Hypothalamus (tissue), 51 donors: ENCODE measurements around the gene BTBD16.

Experiments
- DNase-seq, 51 donors: peaks; one replicate each; lab custom pipeline; 2025; lab: John Stamatoyannopoulos, UW

The BTBD16 gene

GRCh38 chr10:122246830-122247520 lies 24.1 kb upstream of the BTBD16 start:
- DNase-seq: no peak

- no peak for DNase-seq
Measured at GRCh38 chr10:122248356-122249302, 22.5 kb upstream of the BTBD16 start.

- no peak for DNase-seq
Measured at GRCh38 chr10:122249303-122249850, 21.7 kb upstream of the BTBD16 start.

- no peak for DNase-seq
Measured at GRCh38 chr10:122249991-122250750, 20.9 kb upstream of the BTBD16 start.

- DNase-seq: no peak
Measured at GRCh38 chr10:122251459-122252255, 19.4 kb upstream of the BTBD16 start.

GRCh38 chr10:122252805-122253204 lies 18.3 kb upstream of the BTBD16 start:
- DNase-seq: no peak

GRCh38 chr10:122253605-122254004 lies 17.5 kb upstream of the BTBD16 start:
- no peak for DNase-seq

- DNase-seq: no peak
Measured at GRCh38 chr10:122254831-122255230, 16.3 kb upstream of the BTBD16 start.

- no peak for DNase-seq
Measured at GRCh38 chr10:122255509-122256301, 15.4 kb upstream of the BTBD16 start.

GRCh38 chr10:122257041-122257440 lies 14.1 kb upstream of the BTBD16 start:
- no peak for DNase-seq

GRCh38 chr10:122258136-122259074 lies 12.7 kb upstream of the BTBD16 start:
- no peak for DNase-seq

- no peak for DNase-seq
Measured at GRCh38 chr10:122259075-122259466, 12.0 kb upstream of the BTBD16 start.

- DNase-seq: no peak
Measured at GRCh38 chr10:122261584-122261983, 9.5 kb upstream of the BTBD16 start.

GRCh38 chr10:122263971-122264370 lies 7.1 kb upstream of the BTBD16 start:
- DNase-seq: no peak

- DNase-seq: no peak
Measured at GRCh38 chr10:122264436-122264835, 6.7 kb upstream of the BTBD16 start.

- DNase-seq: no peak
Measured at GRCh38 chr10:122264931-122265330, 6.2 kb upstream of the BTBD16 start.

GRCh38 chr10:122265896-122266295 lies 5.2 kb upstream of the BTBD16 start:
- DNase-seq: no peak
